Activated T-cell treated with anti-CD3 and anti-CD28 coated beads for 24 hours (primary cell): ENCODE measurements around the gene LSM11.
A peak's percentile ranks its signal among the peaks of the same experiment; 100 is the strongest.
"Not testable (repeated sequence)": the region's sequence is repeated elsewhere in the genome, so short reads cannot be mapped to it uniquely, and the experiment has no call there.

Experiments used
- DNase-seq: peaks from one replicate; pipeline ENCODE4 v3.0.0-alpha.2; 2020; ENCODE audit warnings: low read depth

The LSM11 gene

GRCh38 chr5:157743163-157744050 is at the start of gene LSM11:
Gene LSM11 (plus strand): TSS chr5:157743712. CDS start chr5:157743751, 39 bp downstream.
- peak; percentile 90 for DNase-seq

- not testable (repeated sequence) for DNase-seq
These were observed 49.7 kb upstream of the LSM11 start for GRCh38 chr5:157693816-157694215.

GRCh38 chr5:157696154-157696553 is 47.4 kb upstream of the LSM11 start:
- DNase-seq = not testable (repeated sequence)

GRCh38 chr5:157698674-157699073 is 44.8 kb upstream of the LSM11 start:
- DNase-seq = not testable (repeated sequence)

- DNase-seq = no peak
These were observed 39.8 kb upstream of the LSM11 start for GRCh38 chr5:157703736-157704135.

GRCh38 chr5:157708866-157709265 is 34.6 kb upstream of the LSM11 start:
- DNase-seq = no peak

- DNase-seq = no peak
These were observed 34.2 kb upstream of the LSM11 start for GRCh38 chr5:157709346-157709745.

GRCh38 chr5:157710431-157710830 is 33.1 kb upstream of the LSM11 start:
- no peak for DNase-seq

GRCh38 chr5:157710882-157711281 is 32.6 kb upstream of the LSM11 start:
- no peak for DNase-seq

- no peak for DNase-seq
These were observed 29.5 kb upstream of the LSM11 start for GRCh38 chr5:157713830-157714595.

GRCh38 chr5:157714596-157714864 is 29.0 kb upstream of the LSM11 start:
- DNase-seq = no peak

GRCh38 chr5:157718519-157718918 is 25.0 kb upstream of the LSM11 start:
- DNase-seq = no peak

- DNase-seq = no peak
These were observed 24.3 kb upstream of the LSM11 start for GRCh38 chr5:157719245-157719644.

- no peak for DNase-seq
These were observed 22.4 kb upstream of the LSM11 start for GRCh38 chr5:157721159-157721558.

GRCh38 chr5:157722895-157723294 is 20.6 kb upstream of the LSM11 start:
- DNase-seq = not testable (repeated sequence)

GRCh38 chr5:157726607-157727006 is 16.9 kb upstream of the LSM11 start:
- not testable (repeated sequence) for DNase-seq

GRCh38 chr5:157727858-157728257 is 15.7 kb upstream of the LSM11 start:
- not testable (repeated sequence) for DNase-seq

GRCh38 chr5:157729858-157730257 is 13.7 kb upstream of the LSM11 start:
- no peak for DNase-seq

- DNase-seq = no peak
These were observed 12.6 kb upstream of the LSM11 start for GRCh38 chr5:157730900-157731271.

- DNase-seq = peak; percentile 99
These were observed 12.0 kb upstream of the LSM11 start, which contains the start of gene THG1L for GRCh38 chr5:157731272-157732129. Gene THG1L (plus strand): TSS chr5:157731420. CDS start chr5:157731441, 21 bp downstream.

GRCh38 chr5:157732130-157732514 is 11.4 kb upstream of the LSM11 start:
- no peak for DNase-seq

- DNase-seq = no peak
These were observed 10.8 kb upstream of the LSM11 start for GRCh38 chr5:157732596-157733262.
